AG09319 (cell line): ENCODE measurements around the gene USP6.
"Not testable (repeated sequence)": the region's sequence is repeated elsewhere in the genome, so short reads cannot be mapped to it uniquely, and the experiment has no call there.

ENCODE experiments used
- DNase-seq: peaks from one replicate; pipeline ENCODE4 v3.0.0-alpha.2; 2010; ENCODE audit warnings: low read depth; ENCODE audit errors: extremely low read depth
- TF ChIP-seq, protein P1 (sequence below): IDR thresholded peaks from 2 replicates; pipeline ENCODE4 v1.5.1; 2011; ENCODE audit warnings: low read depth, mild to moderate bottlenecking, inconsistent platforms, low read length, moderate library complexity

The USP6 gene

DNA sequence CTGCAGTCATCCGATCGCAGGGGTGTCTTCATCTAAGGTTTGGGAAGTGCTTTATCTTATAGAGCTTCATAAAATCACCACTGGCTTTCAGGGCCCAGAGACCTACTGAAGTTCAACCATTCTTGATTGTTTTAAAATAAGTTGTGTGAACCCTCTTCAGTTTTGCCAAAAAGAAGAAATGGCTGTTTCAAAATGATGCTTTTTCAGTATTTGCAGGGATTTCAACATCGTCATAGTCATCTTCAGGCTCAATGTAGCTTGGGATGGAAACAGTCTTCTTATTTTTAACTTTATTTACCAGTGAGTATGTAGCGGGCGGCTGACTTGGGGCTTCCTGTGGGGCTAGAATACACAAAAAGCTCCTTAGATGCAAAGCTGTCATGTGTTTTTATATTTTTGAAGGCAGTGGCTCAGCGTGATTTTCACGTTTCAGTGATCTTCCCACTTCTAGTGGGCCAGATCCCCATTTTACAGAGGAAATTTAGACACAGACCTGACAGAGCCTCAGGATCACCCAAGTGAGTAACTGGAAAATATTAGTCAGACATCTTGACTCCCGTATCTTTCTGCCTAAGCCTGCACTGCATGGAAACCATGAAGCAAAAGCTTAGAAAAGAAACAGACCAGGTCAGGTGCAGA is 94.9 kb downstream of the USP6 start:
- TF ChIP-seq, protein P1, sequence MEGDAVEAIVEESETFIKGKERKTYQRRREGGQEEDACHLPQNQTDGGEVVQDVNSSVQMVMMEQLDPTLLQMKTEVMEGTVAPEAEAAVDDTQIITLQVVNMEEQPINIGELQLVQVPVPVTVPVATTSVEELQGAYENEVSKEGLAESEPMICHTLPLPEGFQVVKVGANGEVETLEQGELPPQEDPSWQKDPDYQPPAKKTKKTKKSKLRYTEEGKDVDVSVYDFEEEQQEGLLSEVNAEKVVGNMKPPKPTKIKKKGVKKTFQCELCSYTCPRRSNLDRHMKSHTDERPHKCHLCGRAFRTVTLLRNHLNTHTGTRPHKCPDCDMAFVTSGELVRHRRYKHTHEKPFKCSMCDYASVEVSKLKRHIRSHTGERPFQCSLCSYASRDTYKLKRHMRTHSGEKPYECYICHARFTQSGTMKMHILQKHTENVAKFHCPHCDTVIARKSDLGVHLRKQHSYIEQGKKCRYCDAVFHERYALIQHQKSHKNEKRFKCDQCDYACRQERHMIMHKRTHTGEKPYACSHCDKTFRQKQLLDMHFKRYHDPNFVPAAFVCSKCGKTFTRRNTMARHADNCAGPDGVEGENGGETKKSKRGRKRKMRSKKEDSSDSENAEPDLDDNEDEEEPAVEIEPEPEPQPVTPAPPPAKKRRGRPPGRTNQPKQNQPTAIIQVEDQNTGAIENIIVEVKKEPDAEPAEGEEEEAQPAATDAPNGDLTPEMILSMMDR: no peak
- DNase-seq: no peak

DNA sequence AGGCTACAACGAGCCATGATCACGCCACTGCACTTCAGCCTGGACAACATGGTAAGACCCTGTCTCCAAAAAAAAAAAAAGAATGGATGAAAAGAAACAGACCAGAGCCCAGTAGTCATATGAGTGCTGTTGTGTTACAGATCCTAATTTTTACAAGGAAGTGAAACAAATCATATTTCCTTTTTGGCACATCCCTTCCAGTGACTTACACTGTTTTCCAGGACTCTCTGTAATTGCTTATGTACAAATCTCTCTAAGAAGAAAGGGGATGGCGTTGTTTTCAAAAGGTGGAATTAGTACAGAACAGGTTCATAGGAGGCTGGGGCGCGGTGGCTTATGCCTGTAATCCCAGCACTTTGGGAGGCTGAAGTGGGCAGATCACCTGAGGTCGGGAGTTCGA is 95.6 kb downstream of the USP6 start:
- TF ChIP-seq, protein P1: no peak
- DNase-seq: no peak

DNA sequence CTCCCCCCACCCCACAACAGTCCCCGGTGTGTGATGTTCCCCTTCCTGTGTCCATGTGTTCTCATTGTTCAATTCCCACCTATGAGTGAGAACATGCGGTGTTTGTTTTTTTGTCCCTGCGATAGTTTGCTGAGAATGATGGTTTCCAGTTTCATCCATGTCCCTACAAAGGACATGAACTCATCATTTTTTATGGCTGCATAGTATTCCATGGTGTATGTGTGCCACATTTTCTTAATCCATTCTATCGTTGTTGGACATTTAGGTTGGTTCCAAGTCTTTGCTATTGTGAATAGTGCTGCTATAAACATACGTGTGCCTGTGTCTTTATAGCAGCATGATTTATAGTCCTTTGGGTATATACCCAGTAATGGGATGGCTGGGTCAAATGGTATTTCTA is 101.7 kb downstream of the USP6 start:
- not testable (repeated sequence) for DNase-seq

DNA sequence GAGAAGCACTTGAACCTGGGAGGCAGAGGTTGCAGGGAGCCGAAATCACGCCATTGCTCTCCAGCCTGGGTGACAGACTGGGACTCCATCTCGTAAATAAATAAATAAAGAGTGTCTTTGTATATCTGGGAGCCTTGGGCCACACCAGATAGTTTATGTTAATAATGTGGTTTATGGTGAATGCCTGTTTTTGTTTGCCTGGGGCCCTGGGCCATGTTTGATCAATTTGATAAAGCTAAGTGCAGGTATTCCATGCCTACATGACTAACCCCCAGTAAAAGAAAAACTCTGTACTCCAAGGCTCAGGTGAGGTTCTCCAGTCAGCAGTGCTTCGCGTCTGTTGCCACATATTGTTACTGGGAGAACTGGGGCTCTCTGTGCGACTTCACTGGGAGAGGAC is 103.7 kb downstream of the USP6 start:
- no peak for DNase-seq
- TF ChIP-seq, protein P1: no peak

DNA sequence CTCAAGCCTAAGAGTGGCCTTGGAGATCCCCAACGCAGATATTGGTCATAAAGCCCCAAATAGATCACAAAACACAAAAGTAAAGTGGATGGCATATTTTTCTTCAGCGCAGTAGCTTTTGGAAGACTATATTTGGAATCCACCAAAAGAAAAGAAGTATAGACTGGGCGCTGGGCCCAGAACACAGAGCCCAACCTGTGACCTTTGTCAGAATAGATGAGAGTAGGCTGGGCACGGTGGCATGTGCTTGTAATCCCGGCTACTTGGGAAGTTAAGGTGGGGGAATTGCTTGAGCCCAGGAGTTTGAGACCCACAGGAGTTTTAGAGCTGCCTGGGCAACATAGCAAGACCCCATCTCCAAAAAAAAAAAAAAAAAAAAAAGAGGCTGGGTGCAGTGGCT is 104.2 kb downstream of the USP6 start:
- no peak for DNase-seq

DNA sequence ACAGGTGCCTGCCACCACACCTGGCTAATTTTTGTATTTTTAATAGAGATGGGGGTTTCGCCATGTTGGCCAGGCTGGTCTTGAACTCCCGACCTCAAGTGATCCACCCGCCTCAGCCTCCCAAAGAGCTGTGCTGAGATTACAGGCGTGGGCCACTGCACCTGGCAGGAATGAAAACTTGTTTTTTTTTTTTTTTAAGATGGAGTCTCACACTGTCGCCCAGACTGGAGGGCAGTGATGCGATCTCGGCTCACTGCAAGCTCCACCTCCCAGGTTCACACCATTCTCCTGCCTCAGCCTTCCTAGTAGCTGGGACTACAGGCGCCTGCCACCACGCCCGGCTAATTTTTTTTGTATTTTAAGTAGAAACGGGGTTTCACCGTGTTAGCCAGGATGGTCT is 106.1 kb downstream of the USP6 start:
- not testable (repeated sequence) for DNase-seq

More for the DNA sequence above, 104.2 kb downstream of the USP6 start:
- TF ChIP-seq, protein P1: no peak
